HG03025 (cell line): Measurements from ENCODE around the gene PPP1R12C.

ENCODE experiments used
- ATAC-seq: cut with Tn5 transposase; IDR thresholded peaks from one replicate; pipeline ENCODE4 v1.9.1; 2021; ENCODE audit warnings: mild to moderate bottlenecking, moderate library complexity; ENCODE audit not compliant: unreplicated experiment, low FRiP score

The PPP1R12C gene

GRCh38 chr19:55092423-55093318, 24.8 kb downstream of the PPP1R12C start:
- ATAC-seq = no peak

- ATAC-seq = no peak
Measured at GRCh38 chr19:55091955-55092354, 25.5 kb downstream of the PPP1R12C start.

- ATAC-seq = no peak
Measured at GRCh38 chr19:55091126-55091910, 26.1 kb downstream of the PPP1R12C start.

GRCh38 chr19:55090564-55090963, 26.9 kb downstream of the PPP1R12C start:
- no peak for ATAC-seq

GRCh38 chr19:55089342-55089944, 28.0 kb downstream of the PPP1R12C start:
- ATAC-seq = no peak

GRCh38 chr19:55088543-55089341, 28.7 kb downstream of the PPP1R12C start:
- no peak for ATAC-seq

GRCh38 chr19:55088021-55088451, 29.4 kb downstream of the PPP1R12C start:
- ATAC-seq = no peak

GRCh38 chr19:55087542-55087901, 29.9 kb downstream of the PPP1R12C start:
- ATAC-seq = no peak

GRCh38 chr19:55086730-55087541, 30.5 kb downstream of the PPP1R12C start:
- no peak for ATAC-seq

- ATAC-seq = no peak
Measured at GRCh38 chr19:55085923-55086715, 31.3 kb downstream of the PPP1R12C start.

- no peak for ATAC-seq
Measured at GRCh38 chr19:55084416-55084815, 33.0 kb downstream of the PPP1R12C start.

- ATAC-seq = no peak
Measured at GRCh38 chr19:55083004-55083850, 34.2 kb downstream of the PPP1R12C start.

GRCh38 chr19:55082020-55082851, 35.2 kb downstream of the PPP1R12C start:
- no peak for ATAC-seq

GRCh38 chr19:55081770-55082019, 35.7 kb downstream of the PPP1R12C start:
- no peak for ATAC-seq

GRCh38 chr19:55080968-55081769, 36.3 kb downstream of the PPP1R12C start:
- no peak for ATAC-seq

- ATAC-seq = no peak
Measured at GRCh38 chr19:55080121-55080967, 37.1 kb downstream of the PPP1R12C start.
